Amniotic stem cell (primary cell): Measurements from ENCODE around the gene CFAP91.
"Not testable (repeated sequence)": the region's sequence is repeated elsewhere in the genome, so short reads cannot be mapped to it uniquely, and the experiment has no call there.

Source experiments
- DNase-seq: peaks from one replicate; lab custom pipeline; 2025; lab: John Stamatoyannopoulos, UW

The CFAP91 gene

GRCh38 chr3:119677641-119677934 is 25.2 kb upstream of the CFAP91 start:
- no peak for DNase-seq

- not testable (repeated sequence) for DNase-seq
These were observed 24.6 kb upstream of the CFAP91 start for GRCh38 chr3:119678209-119678608.

- DNase-seq: no peak
These were observed 22.9 kb upstream of the CFAP91 start for GRCh38 chr3:119679874-119680273.

DNA sequence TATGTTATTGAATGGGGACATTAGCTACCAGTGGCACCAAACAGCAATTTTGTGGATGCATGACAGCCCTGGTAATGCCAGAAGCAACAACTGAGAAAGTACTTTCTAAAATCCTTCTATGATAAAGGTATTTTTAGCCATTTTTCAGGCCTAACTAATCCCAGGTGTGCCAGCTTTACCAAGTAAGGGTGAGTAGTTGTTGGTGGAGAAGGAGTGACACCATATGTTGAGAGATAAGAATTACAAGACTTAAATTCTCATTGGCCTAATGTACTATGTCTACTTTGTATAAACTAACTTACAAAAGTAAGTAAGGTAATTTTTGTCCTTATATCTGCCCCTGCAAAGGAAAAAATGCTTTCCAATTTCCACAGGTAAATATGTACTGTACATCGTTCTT is 21.5 kb upstream of the CFAP91 start:
- DNase-seq: no peak

GRCh38 chr3:119683421-119683820 is 19.4 kb upstream of the CFAP91 start:
- DNase-seq: no peak

DNA sequence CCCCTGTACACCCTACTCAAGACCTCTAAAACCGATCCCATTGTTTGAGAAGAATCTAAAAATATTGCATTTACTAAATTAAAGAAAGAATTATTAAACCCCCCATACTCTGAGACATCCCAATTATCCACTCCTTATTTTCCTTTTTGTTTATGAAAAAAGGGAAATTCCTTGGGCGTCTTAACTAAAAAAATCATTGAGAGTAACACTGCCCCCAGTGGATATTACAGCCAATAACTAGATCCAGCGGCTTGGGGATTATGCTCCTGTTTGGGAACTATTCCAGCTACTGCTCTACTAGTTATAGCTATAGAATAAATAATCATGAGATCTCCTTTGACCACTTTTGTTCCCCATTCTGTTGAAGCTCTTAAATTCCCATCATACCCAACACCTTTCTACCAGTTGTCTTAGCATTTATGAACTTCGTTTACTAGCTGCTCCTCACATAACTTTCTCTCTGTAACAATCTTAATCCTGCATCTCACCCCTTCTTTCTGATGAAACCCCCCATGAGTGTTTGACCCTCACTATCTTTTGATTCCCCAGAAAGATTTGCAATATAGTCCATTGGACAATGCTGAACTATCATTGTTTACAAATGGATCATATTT is 12.7 kb upstream of the CFAP91 start:
- no peak for DNase-seq

GRCh38 chr3:119695480-119695879 is 7.3 kb upstream of the CFAP91 start:
- no peak for DNase-seq

DNA sequence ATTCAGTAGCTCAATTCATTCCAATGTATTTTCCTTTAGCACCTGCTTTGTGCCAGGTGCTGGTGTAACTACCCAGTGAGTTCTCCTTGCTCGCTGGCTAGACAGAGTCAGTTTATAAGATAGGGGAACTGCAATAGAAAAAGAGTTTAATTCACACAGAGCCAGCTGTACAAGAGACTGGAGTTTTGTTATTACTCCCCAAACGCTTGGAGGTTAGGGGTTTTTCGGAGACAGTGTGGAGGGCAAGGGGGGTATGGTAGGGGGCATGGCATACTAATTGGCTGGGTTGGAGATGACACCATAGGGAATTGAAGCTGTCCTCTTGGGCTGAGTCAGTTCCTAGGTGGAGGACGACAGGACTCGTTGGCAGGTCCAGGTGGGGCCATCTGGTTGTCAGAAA is 5.4 kb upstream of the CFAP91 start:
- no peak for DNase-seq

DNA sequence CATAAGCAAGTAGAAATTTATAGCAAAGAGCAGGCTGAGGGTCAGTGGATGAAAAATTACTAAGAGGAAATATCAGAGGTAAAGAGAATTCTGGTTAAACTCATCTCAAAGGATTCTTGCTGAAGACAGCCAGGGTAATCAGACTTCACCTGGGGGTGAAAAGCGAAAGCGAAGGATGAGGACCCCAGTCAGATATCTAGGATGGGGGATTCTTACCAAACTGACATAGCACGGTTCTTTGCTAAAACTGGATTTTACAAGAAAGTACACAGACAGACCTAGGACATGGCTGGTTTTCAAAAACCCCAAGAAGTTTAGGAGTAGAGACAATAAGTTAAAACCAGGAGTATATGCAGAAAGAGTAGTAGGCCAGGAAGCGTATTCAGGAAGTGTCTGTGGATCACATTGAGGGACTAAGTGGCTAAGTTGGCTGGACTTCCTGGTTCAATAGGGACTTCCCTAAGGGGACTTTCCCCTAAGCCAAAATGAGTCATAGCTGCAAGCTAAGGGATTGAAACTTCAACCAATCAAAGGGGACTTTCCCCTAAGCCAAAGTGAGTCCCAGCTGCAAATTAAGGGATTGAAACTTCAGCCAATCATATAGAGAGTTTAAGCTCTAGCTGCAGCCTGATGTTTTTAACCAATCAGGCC is 2.4 kb upstream of the CFAP91 start:
- DNase-seq: no peak

- no peak for DNase-seq
These were observed 1.7 kb upstream of the CFAP91 start for GRCh38 chr3:119700920-119701734.

DNA sequence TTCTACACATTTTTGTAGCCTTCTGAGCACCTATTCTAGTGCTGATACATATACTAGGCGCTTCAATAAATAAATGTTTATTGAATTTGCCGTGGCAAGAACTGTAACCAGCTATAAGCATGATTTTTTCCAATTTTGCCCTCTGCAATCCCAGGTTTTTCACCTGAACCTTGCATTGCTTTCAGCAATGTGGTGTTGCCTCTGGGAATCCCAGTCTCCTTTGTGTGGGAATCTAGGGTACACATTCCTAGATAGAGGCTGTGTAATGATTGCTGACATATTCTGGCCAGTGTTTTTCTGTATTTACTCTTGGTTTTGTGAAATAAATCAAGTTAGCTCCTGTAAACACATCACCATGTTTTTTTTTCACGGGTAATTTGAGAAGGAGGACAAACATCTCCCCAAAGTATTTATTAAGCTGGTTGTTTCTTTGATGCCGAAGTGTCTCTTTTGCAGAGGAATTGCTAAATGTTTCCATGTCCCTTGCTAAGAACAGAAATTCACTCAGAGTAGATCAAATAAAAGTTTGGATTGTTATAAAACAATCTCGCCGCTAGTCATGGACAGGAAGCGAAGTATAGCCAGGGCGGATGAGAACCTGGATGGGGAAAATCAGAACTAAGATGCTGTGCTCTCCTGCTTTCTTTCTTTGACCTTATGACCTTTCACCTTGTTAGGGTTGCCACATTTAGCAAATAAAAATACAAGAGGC is 1.2 kb downstream of the CFAP91 start:
- DNase-seq: no peak

DNA sequence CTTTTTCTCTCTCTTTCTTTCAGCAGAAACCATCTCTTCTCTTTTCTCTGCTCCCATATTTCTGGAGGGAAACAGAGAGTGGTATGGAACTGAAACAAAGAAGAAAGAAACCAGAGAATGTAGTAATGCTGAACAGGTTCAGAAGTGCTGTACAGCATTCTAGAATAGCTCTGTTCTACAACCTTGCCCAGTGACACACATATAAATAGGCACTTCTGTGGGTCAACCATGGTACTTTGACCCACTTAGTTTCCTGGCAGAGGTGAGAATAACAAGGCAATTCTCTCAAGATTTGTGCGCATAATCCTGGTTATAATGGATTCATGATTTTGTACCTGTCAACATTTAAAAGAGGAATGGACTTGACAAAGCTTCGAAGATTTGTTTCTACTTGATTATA is 12.3 kb downstream of the CFAP91 start:
- DNase-seq: no peak

DNA sequence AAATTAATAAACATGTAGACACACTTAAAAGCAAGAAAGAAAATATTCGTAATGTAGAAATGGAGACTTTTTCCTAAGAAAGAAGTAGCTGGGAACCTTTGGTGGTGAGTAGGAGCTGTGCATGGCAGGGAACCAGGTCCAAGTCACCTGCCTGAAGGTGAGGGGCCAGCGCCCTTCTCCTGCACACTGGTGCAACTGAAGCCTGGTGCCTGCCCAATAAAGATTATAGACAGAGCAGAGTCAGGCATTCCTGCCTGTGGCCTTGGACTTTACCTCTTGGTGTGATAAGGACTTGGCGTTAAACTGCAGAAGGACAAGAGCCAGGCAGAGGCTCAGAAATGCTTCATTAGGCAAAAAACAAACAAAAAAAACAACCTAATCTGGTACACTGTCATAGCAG is 14.2 kb downstream of the CFAP91 start:
- no peak for DNase-seq

DNA sequence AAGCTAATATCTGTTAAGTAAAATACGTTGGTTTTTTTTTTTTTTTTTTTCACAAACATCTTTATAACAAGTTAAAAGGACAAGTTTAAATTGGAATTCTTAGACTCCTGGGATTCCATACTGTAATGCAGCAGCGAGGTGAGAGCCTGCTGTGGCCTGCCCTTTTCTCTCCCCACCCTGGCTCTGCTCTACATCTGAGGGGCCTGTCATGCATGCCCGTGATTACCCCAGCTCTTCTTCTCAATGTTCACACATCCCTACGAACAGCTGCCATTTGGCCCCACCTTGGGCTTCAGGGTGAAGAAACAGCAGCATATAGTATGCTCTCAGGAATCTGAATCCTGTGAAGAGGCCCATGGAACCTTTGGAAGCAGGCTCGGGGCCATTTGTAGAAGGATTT is 14.7 kb downstream of the CFAP91 start:
- DNase-seq: no peak

DNA sequence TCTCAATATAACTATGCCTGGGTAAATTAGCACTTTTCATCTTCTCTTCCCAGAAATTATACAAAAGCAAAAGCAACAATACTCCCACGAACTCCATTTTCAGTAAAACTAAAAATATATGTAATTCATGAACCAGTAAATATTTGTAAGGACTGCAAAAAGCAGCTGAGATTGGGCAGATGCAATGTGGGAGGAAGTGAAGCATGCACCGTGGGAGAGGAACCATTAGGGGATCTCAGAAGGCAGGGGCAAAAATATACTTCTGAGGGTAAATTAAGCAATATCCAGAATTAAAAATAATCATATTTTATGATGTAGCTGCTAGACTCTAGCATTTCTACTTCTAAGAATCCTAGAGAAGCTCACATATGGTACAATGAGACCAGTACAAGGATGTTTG is 20.2 kb downstream of the CFAP91 start:
- no peak for DNase-seq

GRCh38 chr3:119726909-119727308 is 24.1 kb downstream of the CFAP91 start:
- no peak for DNase-seq

GRCh38 chr3:119729996-119730395 is 27.2 kb downstream of the CFAP91 start:
- no peak for DNase-seq

- DNase-seq: no peak
These were observed 28.9 kb downstream of the CFAP91 start for GRCh38 chr3:119731560-119732343.

DNA sequence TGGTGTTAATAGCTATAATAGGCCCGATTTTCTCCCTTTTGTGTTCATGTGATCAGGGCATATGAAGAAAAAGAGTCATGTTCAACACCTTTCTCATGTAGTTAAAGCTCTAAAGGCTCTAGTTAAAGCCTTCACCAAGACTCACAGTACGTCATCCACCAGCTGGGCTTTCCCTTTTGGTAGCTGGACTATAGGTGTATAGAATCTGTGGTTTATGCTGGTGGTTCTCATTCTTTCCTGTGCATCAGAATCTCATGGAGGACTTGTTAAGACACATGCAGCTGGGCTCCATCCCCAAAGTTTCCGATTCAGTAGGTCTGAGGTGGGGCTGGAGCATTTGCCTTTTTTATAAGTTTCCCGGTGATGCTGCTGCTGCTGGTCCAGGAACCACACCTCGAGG is 31.0 kb downstream of the CFAP91 start:
- DNase-seq: no peak

DNA sequence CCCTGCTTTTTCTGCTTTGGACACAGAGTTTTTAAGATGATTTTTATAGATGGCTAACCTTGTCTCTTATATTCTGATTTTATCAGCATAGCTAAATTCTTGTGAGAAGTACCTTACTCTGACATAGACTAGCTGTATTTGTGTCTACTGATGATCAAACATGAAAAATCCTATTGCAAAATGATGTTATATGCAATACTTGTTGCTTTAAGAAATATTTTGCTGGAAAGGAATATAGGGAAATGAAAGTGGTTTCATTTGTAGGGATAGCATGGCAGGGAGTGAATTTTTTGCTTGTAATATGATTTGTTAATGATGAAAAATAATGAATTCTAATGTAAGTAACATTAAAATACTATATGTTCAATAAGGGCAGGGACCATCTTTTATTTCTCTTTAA is 35.9 kb downstream of the CFAP91 start:
- DNase-seq: no peak

DNA sequence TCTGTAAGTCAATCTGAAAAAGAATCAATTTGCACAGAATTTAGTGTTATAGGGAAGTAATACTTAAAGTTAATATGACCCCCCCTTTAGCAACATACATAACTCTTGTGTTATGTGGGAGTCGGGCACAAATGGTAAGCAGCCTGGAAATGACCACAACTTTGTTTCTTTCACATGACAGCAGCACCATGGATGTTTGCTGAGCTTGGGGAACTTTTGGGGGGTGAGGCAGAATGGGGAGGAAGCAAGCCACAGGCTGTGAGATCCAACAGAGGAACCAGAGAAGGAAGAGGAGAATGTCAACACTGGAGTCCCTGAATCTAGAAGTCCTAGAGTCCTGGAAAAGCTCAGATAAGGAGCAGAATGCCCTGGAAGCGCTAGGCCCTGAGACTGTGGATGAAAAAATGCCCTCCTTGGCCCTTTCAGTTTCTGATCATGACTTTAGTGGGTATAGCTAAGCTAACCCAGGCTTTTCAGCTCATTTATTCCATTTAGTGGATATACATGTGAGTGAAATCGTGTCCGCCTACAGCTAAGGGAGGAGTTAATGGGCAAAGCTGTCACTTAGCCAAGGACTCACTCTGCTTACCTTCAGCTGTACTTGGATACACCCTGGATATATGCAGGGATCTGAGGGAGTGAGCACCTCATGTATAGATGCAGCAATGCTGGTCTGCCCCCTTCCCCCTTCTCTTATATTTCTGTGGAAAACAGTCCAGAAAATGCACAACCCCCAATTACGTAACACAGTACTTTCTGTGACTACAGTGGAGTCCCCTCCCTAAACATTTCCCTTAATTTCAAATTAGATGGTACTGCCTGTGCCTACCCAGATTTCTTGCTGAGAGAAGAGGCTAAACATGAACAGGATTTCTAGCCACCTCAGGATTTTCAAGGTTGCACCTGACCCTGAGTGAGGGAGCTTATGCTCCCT is 39.1 kb downstream of the CFAP91 start:
- no peak for DNase-seq
